ENCODE results near the gene CLCNKB.
A peak's percentile ranks its signal among the peaks of the same experiment; 100 is the strongest.

CLCNKB gene

DNA sequence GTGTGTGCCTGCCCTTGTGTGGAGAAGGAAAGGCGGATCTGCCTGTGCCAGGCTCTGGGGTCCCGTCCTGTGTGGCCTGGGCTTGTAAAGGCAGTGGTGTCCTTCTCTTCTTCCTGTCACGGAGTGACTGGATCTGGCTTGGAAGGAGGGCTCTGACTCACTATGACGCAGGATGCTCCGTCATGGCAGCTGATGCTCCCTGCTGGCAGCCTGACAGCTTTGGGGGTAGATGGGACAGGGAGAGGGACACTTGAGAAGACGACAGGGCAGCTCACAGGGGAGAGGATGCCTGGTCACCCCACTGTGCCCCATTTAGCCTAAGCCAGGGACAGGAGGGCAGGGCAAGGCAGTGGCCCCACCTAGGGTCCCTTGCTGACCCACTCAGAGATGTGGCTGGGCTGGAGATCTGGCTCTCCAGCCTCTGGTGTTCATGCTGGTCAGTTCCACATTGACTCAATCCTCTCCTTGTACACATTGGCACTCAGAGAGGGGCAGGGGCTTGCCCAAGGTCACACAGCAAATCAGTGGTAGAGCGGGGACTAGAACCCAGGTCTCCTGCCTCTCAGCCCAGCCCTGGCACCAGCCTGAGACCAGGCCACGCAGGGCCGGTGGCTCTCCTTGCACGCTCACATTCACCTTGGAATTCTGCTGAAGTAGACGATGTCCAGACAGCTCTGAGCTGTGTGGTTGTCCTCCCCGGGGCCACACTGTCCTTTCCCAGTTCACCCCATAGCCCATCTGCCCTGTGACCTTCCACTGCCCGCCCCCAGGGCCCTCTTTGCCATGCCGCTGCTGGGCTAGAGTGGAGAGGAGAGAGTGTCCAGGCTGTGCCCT is 32.7 kb downstream of the CLCNKB start:
- no peak for DNase-seq (ENCODE audit: low spot score)

DNA sequence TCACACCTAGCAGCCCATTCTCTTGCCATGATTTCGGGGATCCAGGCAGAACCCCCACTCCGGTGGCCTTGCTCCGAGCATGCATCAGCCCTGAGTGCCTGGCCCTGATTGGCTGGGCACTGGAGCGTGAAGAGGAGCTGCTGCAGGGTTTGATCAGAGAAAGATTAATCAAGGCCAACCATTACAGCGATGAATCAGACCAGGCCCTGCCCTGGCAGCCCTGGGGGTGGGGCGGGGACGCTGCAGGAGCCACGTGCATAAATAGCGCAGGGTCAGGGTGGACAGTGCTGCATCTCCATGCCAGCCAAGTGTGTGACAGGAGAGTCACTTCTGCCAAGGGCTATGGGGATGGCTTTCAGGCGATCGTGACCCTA is 33.3 kb downstream of the CLCNKB start:
- DNase-seq (ENCODE audit: low spot score), result no peak

DNA sequence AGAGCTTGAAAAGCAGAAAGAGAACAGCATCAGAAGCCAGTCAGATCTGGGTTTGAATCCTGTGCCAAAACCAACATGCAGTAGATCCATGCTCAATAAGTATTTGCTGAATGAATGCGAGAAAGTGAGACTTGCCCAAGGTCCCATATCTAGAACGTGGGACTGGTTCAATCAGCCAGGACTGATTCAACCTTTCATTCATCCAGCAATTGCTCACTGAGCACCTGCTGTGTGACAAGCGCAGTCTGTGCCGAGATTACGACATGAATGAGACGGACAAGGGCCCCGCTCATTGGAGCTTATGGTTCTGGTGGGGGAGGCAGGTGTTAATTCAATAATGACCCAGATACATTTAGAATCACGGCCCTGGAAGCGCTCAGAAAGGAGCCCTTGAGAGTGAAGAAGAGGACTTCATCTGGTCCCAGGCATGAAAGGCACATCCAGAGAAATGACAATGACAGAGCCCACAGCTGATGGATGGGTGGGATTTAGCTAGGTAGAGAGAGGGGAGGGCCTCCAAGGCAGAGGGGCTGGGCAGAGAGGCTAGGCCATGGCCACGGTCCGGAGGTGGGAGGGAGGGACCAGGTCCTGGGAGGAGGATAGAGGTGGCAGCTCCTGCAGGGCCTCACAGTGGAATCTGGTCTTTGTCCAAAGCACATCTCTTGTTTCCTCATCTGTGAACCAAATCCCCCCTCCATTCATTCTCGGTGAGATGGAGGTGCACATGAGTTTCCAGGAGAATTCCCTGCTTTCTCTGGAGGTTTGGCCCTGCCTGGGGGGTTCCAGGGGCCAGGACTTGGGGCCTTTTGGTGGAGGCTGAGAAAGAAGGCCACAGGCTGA is 34.0 kb downstream of the CLCNKB start:
- no peak for DNase-seq (ENCODE audit: low spot score)

GRCh38 chr1:16078925-16079656 is 35.5 kb downstream of the CLCNKB start:
- DNase-seq (ENCODE audit: low spot score), result peak; percentile 63

DNA sequence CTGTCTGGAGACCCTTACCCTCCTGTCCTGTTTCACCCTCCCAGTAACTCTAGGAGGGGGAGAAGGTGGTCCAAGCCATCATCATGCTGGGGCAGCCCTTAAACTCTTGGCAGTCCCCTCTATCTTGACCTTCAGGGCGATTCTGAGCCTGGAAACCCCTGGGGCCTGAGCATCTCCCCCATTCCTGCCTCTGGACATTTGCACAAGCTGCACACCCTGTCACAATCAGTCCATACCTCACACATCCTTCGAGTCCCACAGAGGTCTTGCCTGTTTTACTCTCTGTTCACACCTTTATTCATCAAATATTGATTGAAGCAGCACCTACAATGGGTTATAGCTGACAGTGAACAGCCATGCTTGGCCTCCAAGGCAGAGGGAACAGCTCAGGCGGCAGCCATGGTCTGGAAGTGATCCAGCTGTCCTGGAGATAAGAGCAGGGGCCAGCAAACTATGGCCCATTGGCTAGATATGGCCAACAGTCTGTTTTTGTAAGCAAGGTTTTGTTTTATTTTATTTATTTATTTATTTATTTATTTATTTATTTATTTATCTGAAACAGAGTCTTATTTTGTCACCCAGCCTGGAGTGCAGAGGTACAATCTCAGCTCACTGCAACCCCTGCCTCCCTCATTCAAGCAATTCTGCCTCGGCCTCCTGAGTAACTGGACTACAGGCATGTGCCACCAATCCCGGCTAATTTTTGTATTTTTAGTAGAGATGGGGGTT is 37.0 kb downstream of the CLCNKB start:
- DNase-seq (ENCODE audit: low spot score), result no peak

DNA sequence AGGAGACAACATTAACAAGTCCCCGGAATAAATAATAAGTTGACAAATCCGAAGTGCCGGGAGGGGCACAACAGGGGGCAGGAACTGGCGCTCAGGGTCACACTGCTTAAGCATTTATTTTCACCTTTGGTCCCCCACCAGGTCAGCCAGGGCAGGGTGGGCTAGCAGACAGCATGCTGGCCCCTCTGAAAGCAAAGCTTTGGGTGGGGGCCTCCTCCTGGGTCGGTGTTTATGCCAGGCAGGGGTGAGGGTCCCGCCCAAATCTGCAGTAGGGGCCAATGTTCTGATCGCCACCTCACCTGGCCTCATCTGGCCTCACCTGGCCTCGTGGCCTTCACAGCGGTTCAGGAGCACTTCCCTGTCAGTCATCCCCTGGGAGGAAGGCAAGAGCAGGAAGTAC is 38.1 kb downstream of the CLCNKB start:
- no peak for DNase-seq (ENCODE audit: low spot score)

GRCh38 chr1:16082283-16083038 is 38.9 kb downstream of the CLCNKB start:
- DNase-seq (ENCODE audit: low spot score), result peak; percentile 79

- DNase-seq (ENCODE audit: low spot score), result no peak
Observed at GRCh38 chr1:16083486-16083885, 39.9 kb downstream of the CLCNKB start.

DNA sequence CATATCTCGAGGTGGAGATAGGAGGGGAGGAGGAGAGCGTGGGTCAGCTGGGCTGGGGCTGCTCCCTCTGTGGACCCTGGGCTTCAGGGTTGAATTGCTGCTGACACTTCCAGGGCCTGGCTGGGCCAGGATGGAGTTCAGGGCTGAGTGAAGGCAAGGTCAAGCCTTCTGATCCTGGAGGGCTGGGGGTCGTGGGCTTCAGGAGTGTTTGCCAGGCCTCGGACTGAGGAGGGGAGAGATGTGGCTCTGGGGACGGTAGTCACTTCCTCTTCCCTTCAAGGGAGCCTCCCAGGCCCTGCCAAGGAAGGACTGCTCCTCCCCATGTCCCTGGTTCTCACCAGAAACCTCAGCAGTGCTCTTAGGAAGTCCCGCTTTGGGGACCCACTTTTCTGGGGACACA is 41.9 kb downstream of the CLCNKB start:
- DNase-seq (ENCODE audit: low spot score), result no peak

- no peak for DNase-seq (ENCODE audit: low spot score)
Observed at GRCh38 chr1:16087733-16088132, 44.2 kb downstream of the CLCNKB start.

DNA sequence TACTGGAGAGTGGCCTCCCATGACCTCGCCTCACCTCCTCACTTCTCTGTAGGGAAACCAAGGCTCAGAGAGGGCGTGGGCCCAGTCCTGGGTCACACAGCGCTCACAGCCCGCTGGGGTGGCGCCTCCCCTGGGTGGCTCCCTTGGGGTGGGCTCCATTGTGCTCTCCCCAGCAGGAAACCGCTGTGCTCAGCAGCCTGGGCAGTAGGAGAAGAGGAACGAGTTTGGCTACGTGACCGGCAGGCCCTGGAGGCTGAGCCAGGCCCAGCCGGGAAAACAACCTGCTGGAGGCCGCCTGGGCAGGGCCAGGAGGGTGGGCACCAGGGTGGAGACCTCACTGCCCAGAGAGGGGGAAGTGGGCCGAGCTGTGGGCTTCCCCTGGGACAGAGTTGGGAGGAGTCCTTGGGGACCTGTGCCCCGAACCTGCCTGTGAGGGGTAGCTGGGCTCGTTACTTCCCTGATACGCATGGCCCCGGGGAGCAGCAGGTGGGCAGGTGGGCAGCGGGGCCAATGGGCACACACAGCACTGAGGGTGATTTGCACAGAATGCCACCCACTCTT is 44.8 kb downstream of the CLCNKB start:
- no peak for DNase-seq (ENCODE audit: low spot score)

DNA sequence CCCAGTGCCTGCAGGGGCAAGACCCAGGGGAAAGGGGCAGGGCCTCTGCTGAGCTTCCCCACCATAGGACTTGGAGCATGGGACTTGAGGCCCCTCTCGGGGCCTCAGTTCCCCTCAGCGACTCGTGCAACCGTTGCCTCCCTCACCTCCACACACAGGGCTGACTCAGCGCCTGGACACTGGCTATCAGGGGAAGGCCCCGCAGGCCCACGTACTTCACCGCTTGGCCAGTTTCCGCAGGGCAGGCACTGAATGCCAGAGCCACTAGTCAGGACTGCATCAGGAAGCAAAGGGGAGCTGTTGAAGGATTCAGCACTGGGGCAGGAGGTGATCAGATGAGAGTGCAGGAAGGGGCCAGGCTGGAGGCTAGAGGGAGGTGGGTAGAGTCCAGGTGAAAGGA is 45.4 kb downstream of the CLCNKB start:
- no peak for DNase-seq (ENCODE audit: low spot score)

DNA sequence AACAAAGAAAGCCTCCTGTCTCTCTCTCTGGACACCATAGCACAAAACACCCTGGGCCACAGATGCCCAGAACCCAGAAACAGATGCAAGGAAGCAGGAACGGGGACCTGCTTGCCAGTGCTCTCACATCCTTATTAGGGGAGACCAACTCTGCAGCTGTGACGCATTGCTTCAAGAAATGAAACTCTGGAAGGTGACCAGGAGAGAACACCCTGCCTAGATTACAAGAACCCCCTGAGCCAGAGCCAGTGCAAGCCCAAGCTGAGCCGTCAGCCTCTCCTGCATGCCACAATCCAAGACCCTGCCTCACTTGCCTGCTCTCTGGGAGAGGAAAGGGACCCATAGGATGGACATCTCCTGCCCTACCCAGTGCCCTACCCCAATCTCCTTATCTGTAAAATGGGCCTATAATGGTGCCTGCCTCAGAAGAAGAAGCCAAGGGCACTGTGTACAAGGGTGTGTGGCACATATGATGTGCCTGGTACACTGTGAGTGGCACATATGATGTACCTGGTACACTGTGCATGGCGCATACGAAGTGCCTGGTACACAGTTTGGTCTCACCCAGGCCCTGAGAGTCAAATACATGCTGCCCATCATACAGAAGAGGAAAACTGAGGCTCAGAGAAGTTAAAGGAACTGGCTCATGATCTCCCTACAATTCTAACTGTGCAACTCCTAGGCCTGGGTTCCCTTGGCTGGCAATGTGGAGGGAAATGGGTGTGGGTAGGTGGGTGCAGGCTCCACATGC is 46.7 kb downstream of the CLCNKB start:
- DNase-seq (ENCODE audit: low spot score), result no peak

DNA sequence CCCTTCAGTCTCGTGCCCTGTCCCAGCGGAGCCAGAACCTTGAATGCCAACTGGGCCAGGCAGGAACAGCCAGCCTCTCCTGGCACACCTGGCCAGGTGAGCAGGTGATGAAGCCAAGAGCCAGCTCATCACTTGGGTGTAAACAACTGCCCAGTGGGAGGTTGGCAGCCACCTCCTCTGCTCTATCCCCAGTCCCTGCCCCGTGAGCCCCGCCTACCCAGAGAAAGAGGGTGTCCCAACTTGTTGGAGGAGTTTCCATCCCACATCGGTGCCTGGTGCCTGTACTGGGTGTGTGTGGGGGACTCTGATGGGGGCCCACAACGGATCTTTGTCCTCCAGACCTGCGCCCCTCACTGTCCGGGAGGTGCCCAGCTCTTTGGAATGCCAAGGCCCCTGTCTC is 47.7 kb downstream of the CLCNKB start:
- no peak for DNase-seq (ENCODE audit: low spot score)

GRCh38 chr1:16092097-16092922 is 48.7 kb downstream of the CLCNKB start:
- no peak for DNase-seq (ENCODE audit: low spot score)

DNA sequence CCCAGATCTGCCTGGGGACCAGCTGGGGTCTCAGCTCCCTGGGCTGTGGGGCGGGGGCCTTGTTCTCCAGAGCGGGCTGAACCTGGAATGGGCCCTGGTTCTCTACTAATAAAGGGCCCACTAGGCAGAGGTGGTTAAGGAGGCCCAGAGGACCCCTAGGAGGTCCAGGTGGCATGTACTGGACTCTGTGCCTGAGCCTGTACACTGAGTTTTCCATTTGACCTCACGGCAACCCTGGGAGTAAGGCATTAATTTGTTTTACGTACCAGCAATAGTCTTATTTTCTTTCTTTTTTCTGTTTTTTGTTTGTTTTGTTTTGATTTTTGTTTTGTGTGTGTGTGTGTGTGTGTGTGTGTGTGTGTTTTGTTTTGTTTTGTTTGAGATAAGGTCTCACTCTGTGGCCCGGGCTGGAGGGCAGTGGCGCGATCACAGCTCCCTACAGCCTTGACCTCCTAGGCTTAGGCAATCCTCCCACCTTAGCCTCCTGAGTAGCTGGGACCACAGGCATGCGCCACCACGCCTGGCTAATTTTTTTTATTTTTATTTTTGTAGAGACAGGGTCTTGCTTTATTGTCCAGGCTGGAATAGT is 49.4 kb downstream of the CLCNKB start:
- DNase-seq (ENCODE audit: low spot score), result no peak

GRCh38 chr1:16093611-16094010 is 50.0 kb downstream of the CLCNKB start:
- no peak for DNase-seq (ENCODE audit: low spot score)

GRCh38 chr1:16094453-16095158 is 51.0 kb downstream of the CLCNKB start:
- no peak for DNase-seq (ENCODE audit: low spot score)
